ENCODE results near the gene TUBA3C.

Gene TUBA3C

DNA sequence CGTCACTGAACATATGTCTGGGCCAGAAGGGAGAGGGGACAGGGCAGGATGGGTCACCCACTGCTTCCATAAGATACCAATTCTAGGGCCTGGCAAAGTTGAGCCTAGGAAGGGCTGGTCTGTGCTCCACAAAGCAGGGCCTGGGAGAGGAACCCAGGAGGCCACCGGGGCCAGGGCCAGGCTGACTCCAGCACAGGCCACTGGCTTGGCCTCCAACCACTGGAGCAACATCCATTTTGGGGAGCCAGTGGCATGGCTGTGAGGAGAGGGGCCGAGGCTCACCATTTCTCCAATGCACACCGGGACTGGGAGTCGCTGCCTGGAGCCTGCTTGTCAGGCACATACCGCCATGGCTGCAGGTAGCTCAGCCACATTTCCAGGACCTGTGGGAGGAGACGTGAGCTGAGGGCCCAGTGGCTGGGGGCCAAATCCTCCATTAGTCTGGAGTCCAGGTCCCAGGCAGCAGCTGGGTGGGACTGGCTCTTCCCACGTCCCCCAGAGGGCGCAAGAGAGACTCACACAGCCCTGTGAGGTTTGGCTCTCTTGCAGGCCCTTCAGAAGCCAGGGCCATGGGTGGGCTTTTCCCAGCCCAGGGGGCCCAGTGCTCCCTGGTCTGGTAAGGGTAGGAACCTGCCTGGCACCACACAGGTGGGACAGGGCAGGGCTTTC lies 27.7 kb downstream of the TUBA3C start:
- H3K4me3 Mint-ChIP-seq, result no peak overlapping the region
- no peak for ATAC-seq

DNA sequence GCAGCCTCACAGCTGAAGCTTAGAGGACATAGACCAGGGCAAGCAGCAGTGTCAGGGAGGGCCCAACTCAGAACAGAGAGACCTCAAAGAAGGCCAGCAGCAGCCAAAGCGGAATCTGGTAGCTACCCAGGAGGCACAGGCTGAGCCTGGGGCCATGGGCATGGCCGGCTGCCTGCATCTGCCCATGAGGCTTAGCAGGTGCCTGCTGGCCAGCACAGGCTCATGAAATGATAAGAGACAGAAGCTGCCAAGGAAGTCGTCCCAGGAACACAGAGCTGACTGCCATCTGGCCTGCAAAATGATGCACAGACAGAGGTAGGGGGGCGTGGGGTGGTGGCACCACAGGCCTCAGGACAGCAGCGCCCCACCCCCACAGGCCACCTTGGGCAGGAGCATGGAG lies 29.2 kb downstream of the TUBA3C start:
- no peak overlapping the region for H3K27ac Mint-ChIP-seq
- peaks cover 8% of the 10 kb centered on the region for H3K9me3 Mint-ChIP-seq
- H3K4me1 Mint-ChIP-seq, result no peaks in the 10 kb centered on the region
- no peak overlapping the region for H3K4me3 Mint-ChIP-seq
- no peak for ATAC-seq
- no peaks in the 10 kb centered on the region for H3K27me3 Mint-ChIP-seq
- no peaks in the 10 kb centered on the region for H3K36me3 Mint-ChIP-seq

More for the DNA sequence above, 27.7 kb downstream of the TUBA3C start:
- Mint-ChIP-seq H3K36me3 (no peaks in the 10 kb centered on the region), H3K27ac (no peak overlapping the region), H3K9me3 (peaks cover 2% of the 10 kb centered on the region), H3K27me3 (no peaks in the 10 kb centered on the region), H3K4me1 (no peaks in the 10 kb centered on the region)

DNA sequence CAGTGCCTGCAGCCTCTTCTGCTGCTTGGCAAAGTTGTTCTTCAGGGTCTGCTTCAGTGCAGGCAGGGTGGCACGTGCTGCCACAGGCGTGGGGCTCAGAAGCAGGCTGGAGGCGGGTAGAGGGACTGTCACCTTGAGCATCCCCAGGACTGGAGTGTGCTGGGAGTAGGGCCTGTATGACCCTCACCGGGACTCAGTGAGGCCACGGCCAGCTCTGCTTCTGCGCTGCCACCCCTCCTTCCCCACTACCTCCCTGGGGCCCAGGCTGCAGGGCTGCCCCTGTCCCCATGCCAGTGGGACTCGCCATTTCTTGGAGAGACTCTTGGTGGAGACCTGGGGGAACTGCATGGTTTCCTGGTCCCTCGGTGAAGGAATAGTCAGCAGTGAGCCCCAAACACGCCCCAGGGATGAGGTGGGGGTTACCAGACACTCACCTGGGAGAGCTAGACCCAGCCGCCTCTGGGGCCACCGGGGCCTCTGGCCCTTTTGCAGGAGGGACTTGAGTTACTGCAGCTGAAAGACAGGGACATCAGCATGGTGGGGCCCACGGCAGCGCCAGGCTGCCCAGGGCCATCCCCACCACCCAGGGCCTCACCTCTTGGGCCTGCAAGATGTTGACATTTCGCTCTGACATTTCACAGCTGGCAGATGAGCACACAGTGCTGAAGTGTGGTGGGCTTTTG lies 29.9 kb downstream of the TUBA3C start:
- Mint-ChIP-seq H3K27me3 (no peaks in the 10 kb centered on the region), H3K36me3 (no peaks in the 10 kb centered on the region), H3K4me1 (no peaks in the 10 kb centered on the region), H3K9me3 (peaks cover 8% of the 10 kb centered on the region), H3K4me3 (no peak overlapping the region), H3K27ac (no peak overlapping the region)
- no peak for ATAC-seq

DNA sequence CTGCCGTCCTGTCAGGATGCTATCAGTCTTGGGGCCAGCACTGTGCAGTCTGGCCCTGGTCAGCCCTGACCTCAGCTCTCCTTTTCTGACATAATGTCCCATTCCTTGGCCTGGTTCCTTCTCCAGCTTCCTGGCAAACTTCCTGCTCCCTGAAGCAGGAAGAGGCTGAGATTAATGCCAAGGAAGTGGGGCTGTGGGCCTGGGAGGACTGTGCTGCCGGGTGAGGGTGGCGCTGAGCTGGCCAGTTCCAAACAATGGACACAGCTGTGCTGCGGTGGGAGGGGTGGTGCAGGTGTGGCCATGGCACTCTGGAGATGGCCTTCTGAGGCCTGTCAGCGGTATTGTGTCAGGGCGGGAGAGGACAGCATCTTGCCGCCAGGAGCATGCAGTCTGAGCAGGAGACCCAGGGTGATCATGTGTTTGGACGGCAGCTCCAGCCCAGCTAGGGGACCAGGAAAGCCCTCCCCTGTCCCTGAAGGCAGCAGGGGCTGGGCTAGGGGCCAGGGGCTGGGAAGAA lies 30.9 kb downstream of the TUBA3C start:
- Mint-ChIP-seq H3K27ac (no peak overlapping the region), H3K27me3 (no peaks in the 10 kb centered on the region), H3K9me3 (peaks cover 8% of the 10 kb centered on the region), H3K36me3 (no peaks in the 10 kb centered on the region), H3K4me3 (no peak overlapping the region), H3K4me1 (no peaks in the 10 kb centered on the region)
- no peak for ATAC-seq

DNA sequence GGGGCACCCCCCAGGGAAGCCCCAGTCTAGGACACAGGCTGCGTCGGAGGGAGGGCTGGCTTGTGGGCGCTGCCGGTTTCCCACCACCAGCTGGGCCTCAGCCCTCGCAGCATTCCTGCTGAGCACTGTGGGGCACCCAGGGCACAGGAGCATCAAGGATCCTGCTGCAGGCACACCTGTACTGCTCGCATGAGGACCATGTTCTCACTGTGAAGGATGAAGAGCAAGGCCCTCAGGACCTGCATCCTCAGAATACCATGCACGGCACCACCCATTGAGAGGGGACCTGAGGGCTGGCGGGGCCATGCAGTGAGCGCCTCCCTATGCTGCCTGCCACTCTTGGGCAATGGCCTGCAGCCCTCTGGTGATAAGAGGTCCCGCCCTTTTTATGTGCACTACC lies 31.4 kb downstream of the TUBA3C start:
- H3K27ac Mint-ChIP-seq, result no peak overlapping the region
- no peak overlapping the region for H3K4me3 Mint-ChIP-seq
- no peaks in the 10 kb centered on the region for H3K27me3 Mint-ChIP-seq
- H3K36me3 Mint-ChIP-seq, result no peaks in the 10 kb centered on the region
- ATAC-seq, result no peak
- no peaks in the 10 kb centered on the region for H3K4me1 Mint-ChIP-seq
- H3K9me3 Mint-ChIP-seq, result peaks cover 8% of the 10 kb centered on the region

DNA sequence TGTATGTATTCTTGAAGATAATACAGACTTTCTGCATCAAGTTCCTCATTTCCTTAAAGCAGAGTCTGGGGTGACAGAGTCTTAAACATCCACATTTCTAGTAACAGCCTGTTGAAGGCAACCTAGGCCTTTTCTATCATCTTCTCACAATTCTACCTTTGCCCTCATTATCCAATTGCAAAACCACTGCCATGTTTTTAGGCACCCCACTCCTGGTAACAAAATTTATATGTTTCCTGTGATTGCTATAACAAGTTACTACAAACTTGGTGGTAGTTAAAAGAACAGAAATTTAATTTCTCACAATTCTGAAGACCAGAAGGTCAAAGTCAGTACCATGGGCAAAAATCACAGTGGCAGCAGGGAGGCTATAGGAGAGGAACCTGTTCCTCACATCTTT lies 33.1 kb downstream of the TUBA3C start:
- Mint-ChIP-seq H3K4me3 (no peak overlapping the region), H3K27ac (no peak overlapping the region), H3K36me3 (no peaks in the 10 kb centered on the region), H3K4me1 (no peaks in the 10 kb centered on the region), H3K27me3 (no peaks in the 10 kb centered on the region), H3K9me3 (peaks cover 8% of the 10 kb centered on the region)
- no peak for ATAC-seq

All from stimulated activated memory B cell treated with anti-CD40 and anti-IgM and Interleukin-4, amounts not matched to agents 10 μg/mL and 1 μg/mL and 100 μg/mL, for 72 hours (primary cell).